Measurements from ENCODE around the gene ARFGEF3. TPM values are rescaled to one million over a fixed set of nuclear protein-coding genes. Genes with fewer than 3 reads are reported as not detected.
"Not testable (repeated sequence)": the region's sequence is repeated elsewhere in the genome, so short reads cannot be mapped to it uniquely, and the experiment has no call there.

ARFGEF3 gene
- total RNA-seq, 1 experiment from 2014 or later, result 20.1 TPM

DNA sequence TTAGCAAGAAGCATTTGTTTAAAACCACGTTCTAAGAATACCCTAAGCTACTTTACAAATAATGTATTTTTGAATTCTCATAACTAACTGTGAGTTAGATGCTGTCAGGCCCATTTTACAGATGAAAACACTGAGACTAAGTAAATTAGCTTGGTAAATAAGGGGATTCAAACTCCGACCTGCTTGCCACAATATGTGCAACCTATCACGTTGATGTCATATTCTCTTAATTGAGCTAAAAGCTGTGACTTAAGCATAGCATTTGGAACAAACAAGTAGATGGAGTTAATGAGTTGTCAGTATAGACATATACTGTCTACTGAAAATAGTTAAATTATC lies 45.1 kb upstream of the ARFGEF3 start:
- no peak for ATAC-seq
- CTCF ChIA-PET, result interaction anchor here (0.5 to 4.2 kb wide), 22 partner anchors 11 to 1187 kb away, joined by 3 to 73 read pairs (median 5); partner anchors contain the start of gene HEBP2
- Mint-ChIP-seq H3K27me3 (ENCODE audit: low read depth) (no peaks in the 10 kb centered on the region), H3K4me1 (peaks cover 6% of the 10 kb centered on the region), H3K27ac (no peak overlapping the region), H3K4me3 (no peak overlapping the region), H3K36me3 (peaks cover 4% of the 10 kb centered on the region), H3K9me3 (peaks cover 13% of the 10 kb centered on the region)
- no peak for DNase-seq (ENCODE audit: low spot score)
- TF ChIP-seq ZNF423 (CRISPR knock-in tag; IDR thresholded peaks at IDR 0.05) (no peak), MXD4 (CRISPR knock-in tag; IDR thresholded peaks at IDR 0.05; ENCODE audit: borderline replicate concordance) (no peak), ZNF671 (CRISPR knock-in tag; IDR thresholded peaks at IDR 0.05) (no peak), GRHL2 (CRISPR knock-in tag; IDR thresholded peaks at IDR 0.05; ENCODE audit: insufficient replicate concordance, severe bottlenecking) (no peak), CREM (CRISPR knock-in tag; IDR thresholded peaks at IDR 0.05) (no peak), CBFB (CRISPR knock-in tag; IDR thresholded peaks at IDR 0.05; ENCODE audit: low read depth) (no peak), ZNF416 (CRISPR knock-in tag; IDR thresholded peaks at IDR 0.05) (no peak), GTF2I (CRISPR knock-in tag; conservative IDR thresholded peaks at IDR 0.05) (no peak), ZBTB21 (CRISPR knock-in tag; IDR thresholded peaks at IDR 0.05; ENCODE audit: borderline replicate concordance) (no peak)
- TF ChIP-seq, protein P1, sequence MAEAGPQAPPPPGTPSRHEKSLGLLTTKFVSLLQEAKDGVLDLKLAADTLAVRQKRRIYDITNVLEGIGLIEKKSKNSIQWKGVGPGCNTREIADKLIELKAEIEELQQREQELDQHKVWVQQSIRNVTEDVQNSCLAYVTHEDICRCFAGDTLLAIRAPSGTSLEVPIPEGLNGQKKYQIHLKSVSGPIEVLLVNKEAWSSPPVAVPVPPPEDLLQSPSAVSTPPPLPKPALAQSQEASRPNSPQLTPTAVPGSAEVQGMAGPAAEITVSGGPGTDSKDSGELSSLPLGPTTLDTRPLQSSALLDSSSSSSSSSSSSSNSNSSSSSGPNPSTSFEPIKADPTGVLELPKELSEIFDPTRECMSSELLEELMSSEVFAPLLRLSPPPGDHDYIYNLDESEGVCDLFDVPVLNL (CRISPR knock-in tag; IDR thresholded peaks at IDR 0.05; ENCODE audit: borderline replicate concordance, low read depth), result no peak
- TF ChIP-seq, protein P2, sequence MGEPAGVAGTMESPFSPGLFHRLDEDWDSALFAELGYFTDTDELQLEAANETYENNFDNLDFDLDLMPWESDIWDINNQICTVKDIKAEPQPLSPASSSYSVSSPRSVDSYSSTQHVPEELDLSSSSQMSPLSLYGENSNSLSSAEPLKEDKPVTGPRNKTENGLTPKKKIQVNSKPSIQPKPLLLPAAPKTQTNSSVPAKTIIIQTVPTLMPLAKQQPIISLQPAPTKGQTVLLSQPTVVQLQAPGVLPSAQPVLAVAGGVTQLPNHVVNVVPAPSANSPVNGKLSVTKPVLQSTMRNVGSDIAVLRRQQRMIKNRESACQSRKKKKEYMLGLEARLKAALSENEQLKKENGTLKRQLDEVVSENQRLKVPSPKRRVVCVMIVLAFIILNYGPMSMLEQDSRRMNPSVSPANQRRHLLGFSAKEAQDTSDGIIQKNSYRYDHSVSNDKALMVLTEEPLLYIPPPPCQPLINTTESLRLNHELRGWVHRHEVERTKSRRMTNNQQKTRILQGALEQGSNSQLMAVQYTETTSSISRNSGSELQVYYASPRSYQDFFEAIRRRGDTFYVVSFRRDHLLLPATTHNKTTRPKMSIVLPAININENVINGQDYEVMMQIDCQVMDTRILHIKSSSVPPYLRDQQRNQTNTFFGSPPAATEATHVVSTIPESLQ (CRISPR knock-in tag; IDR thresholded peaks at IDR 0.05), result no peak
- TF ChIP-seq, protein P3, sequence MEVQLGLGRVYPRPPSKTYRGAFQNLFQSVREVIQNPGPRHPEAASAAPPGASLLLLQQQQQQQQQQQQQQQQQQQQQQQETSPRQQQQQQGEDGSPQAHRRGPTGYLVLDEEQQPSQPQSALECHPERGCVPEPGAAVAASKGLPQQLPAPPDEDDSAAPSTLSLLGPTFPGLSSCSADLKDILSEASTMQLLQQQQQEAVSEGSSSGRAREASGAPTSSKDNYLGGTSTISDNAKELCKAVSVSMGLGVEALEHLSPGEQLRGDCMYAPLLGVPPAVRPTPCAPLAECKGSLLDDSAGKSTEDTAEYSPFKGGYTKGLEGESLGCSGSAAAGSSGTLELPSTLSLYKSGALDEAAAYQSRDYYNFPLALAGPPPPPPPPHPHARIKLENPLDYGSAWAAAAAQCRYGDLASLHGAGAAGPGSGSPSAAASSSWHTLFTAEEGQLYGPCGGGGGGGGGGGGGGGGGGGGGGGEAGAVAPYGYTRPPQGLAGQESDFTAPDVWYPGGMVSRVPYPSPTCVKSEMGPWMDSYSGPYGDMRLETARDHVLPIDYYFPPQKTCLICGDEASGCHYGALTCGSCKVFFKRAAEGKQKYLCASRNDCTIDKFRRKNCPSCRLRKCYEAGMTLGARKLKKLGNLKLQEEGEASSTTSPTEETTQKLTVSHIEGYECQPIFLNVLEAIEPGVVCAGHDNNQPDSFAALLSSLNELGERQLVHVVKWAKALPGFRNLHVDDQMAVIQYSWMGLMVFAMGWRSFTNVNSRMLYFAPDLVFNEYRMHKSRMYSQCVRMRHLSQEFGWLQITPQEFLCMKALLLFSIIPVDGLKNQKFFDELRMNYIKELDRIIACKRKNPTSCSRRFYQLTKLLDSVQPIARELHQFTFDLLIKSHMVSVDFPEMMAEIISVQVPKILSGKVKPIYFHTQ (CRISPR knock-in tag; IDR thresholded peaks at IDR 0.05), result no peak
- TF ChIP-seq, protein P4, sequence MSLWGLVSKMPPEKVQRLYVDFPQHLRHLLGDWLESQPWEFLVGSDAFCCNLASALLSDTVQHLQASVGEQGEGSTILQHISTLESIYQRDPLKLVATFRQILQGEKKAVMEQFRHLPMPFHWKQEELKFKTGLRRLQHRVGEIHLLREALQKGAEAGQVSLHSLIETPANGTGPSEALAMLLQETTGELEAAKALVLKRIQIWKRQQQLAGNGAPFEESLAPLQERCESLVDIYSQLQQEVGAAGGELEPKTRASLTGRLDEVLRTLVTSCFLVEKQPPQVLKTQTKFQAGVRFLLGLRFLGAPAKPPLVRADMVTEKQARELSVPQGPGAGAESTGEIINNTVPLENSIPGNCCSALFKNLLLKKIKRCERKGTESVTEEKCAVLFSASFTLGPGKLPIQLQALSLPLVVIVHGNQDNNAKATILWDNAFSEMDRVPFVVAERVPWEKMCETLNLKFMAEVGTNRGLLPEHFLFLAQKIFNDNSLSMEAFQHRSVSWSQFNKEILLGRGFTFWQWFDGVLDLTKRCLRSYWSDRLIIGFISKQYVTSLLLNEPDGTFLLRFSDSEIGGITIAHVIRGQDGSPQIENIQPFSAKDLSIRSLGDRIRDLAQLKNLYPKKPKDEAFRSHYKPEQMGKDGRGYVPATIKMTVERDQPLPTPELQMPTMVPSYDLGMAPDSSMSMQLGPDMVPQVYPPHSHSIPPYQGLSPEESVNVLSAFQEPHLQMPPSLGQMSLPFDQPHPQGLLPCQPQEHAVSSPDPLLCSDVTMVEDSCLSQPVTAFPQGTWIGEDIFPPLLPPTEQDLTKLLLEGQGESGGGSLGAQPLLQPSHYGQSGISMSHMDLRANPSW (CRISPR knock-in tag; conservative IDR thresholded peaks at IDR 0.05; ENCODE audit: low read depth), result no peak
- POLR2A ChIA-PET, result interaction anchor here (0.7 kb wide), 1 partner anchor 110 kb away, joined by 4 read pairs; no protein-coding TSS in a partner anchor

DNA sequence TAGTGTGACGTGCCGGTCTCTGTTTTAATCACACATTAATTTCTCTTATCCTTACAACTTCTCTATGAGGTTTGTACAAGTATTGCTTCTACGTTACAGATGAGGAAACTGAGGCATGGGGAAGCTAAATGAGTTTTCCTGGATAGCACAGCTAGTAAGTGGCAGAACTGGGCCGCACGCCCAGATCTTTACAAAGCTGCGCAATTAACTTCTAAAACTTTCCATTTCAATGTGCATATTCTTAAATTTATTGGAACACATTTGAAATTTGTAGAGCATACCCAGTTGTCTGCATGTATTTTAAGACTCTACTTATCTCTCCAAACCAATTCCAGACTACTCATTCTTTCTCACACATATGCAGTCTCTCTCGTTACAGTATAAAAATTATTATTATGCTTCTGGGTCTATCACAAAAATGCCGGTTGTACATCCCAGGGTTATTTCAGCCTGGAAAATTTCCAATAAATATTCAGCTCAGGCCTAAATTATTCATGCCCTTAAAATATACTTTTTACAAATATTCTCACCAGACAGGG lies 44.3 kb upstream of the ARFGEF3 start:
- TF ChIP-seq FOXJ3 (CRISPR knock-in tag; IDR thresholded peaks at IDR 0.05; ENCODE audit: borderline replicate concordance), result no peak
- no peak for TF ChIP-seq NFYB (CRISPR knock-in tag; conservative IDR thresholded peaks at IDR 0.05; ENCODE audit: low read depth)
- no peak for TF ChIP-seq GRHL2 (CRISPR knock-in tag; IDR thresholded peaks at IDR 0.05; ENCODE audit: insufficient replicate concordance, severe bottlenecking)
- TF ChIP-seq NR2C2 (CRISPR knock-in tag; IDR thresholded peaks at IDR 0.05), result no peak
- no peak for TF ChIP-seq TCF7 (CRISPR knock-in tag; IDR thresholded peaks at IDR 0.05; ENCODE audit: low read depth)
- TF ChIP-seq OVOL2 (CRISPR knock-in tag; IDR thresholded peaks at IDR 0.05; ENCODE audit: borderline replicate concordance), result no peak
- TF ChIP-seq KAT7 (CRISPR knock-in tag; IDR thresholded peaks at IDR 0.05; ENCODE audit: borderline replicate concordance), result no peak
- TF ChIP-seq SMAD4 (CRISPR knock-in tag; IDR thresholded peaks at IDR 0.05), result no peak
- TF ChIP-seq, protein P5, sequence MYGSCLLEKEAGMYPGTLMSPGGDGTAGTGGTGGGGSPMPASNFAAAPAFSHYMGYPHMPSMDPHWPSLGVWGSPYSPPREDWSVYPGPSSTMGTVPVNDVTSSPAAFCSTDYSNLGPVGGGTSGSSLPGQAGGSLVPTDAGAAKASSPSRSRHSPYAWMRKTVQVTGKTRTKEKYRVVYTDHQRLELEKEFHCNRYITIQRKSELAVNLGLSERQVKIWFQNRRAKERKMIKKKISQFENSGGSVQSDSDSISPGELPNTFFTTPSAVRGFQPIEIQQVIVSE (CRISPR knock-in tag; IDR thresholded peaks at IDR 0.05; ENCODE audit: borderline replicate concordance), result no peak
- TF ChIP-seq, protein P6, sequence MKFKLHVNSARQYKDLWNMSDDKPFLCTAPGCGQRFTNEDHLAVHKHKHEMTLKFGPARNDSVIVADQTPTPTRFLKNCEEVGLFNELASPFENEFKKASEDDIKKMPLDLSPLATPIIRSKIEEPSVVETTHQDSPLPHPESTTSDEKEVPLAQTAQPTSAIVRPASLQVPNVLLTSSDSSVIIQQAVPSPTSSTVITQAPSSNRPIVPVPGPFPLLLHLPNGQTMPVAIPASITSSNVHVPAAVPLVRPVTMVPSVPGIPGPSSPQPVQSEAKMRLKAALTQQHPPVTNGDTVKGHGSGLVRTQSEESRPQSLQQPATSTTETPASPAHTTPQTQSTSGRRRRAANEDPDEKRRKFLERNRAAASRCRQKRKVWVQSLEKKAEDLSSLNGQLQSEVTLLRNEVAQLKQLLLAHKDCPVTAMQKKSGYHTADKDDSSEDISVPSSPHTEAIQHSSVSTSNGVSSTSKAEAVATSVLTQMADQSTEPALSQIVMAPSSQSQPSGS (CRISPR knock-in tag; IDR thresholded peaks at IDR 0.05; ENCODE audit: borderline replicate concordance, low read depth), result no peak
- H3K4me3 Mint-ChIP-seq, result no peak overlapping the region
- ATAC-seq, result no peak
- peaks cover 6% of the 10 kb centered on the region for H3K4me1 Mint-ChIP-seq
- DNase-seq (ENCODE audit: low spot score), result no peak
- ChIA-PET CTCF (interaction anchor here (1.3 to 4.2 kb wide), 7 partner anchors 92 to 286 kb away, joined by 3 to 73 read pairs (median 33); partner anchors contain the start of gene HEBP2), POLR2A (no interaction called here)
- H3K27ac Mint-ChIP-seq, result no peak overlapping the region
- no peaks in the 10 kb centered on the region for H3K27me3 Mint-ChIP-seq (ENCODE audit: low read depth)
- H3K36me3 Mint-ChIP-seq, result peaks cover 4% of the 10 kb centered on the region
- H3K9me3 Mint-ChIP-seq, result peaks cover 13% of the 10 kb centered on the region

DNA sequence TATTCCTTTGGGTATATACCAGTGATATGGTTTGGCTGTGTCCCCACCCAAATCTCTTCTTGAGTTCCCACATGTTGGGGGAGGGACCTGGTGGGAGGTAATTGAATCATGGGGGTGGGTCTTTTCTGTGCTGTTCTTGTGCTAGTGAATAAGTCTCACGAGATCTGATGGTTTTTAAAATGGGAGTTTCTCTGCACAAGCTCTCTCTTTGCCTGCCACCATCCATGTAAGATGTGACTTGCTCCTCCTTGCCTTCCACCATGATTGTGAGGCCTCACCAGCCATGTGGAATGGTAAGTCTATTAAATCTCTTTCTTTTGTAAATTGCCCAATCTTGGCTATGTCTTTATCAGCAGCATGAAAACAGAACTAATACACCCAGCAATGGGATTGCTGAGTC lies 42.5 kb upstream of the ARFGEF3 start:
- ATAC-seq; H3K27me3 Mint-ChIP-seq (ENCODE audit: low read depth); DNase-seq (ENCODE audit: low spot score); H3K4me1 Mint-ChIP-seq; H3K4me3 Mint-ChIP-seq; H3K27ac Mint-ChIP-seq; POLR2A ChIA-PET; H3K36me3 Mint-ChIP-seq: not testable (repeated sequence)
- CTCF ChIA-PET, result interaction anchor here (0.6 kb wide), 1 partner anchor 92 kb away, joined by 4 read pairs; no protein-coding TSS in a partner anchor
- peaks cover 17% of the 10 kb centered on the region for H3K9me3 Mint-ChIP-seq
